Measurements from ENCODE around the gene CCR6.
"Not testable (repeated sequence)": the region's sequence is repeated elsewhere in the genome, so short reads cannot be mapped to it uniquely, and the experiment has no call there.

The CCR6 gene

GRCh38 chr6:167146977-167147376 lies 24.1 kb downstream of the CCR6 start:
- DNase-seq: no peak

GRCh38 chr6:167148021-167148420 lies 25.1 kb downstream of the CCR6 start:
- DNase-seq: no peak

- DNase-seq: no peak
These were observed 26.1 kb downstream of the CCR6 start for GRCh38 chr6:167148997-167149396.

- no peak for DNase-seq
These were observed 28.1 kb downstream of the CCR6 start for GRCh38 chr6:167150941-167151549.

GRCh38 chr6:167151648-167152047 lies 28.8 kb downstream of the CCR6 start:
- no peak for DNase-seq

- DNase-seq: no peak
These were observed 30.0 kb downstream of the CCR6 start for GRCh38 chr6:167152862-167153261.

- peak; percentile 46 for DNase-seq
These were observed 30.6 kb downstream of the CCR6 start for GRCh38 chr6:167153521-167153959.

- no peak for DNase-seq
These were observed 31.4 kb downstream of the CCR6 start for GRCh38 chr6:167154291-167154690.

GRCh38 chr6:167154895-167155294 lies 32.0 kb downstream of the CCR6 start:
- no peak for DNase-seq

GRCh38 chr6:167157414-167157813 lies 34.5 kb downstream of the CCR6 start:
- no peak for DNase-seq

GRCh38 chr6:167157863-167158262 lies 35.0 kb downstream of the CCR6 start, which contains the start of gene GPR31:
Gene GPR31, minus strand, starts transcription at chr6:167157980. Its CDS starts 149 bp downstream, at chr6:167157831.
- no peak for DNase-seq

- DNase-seq: no peak
These were observed 39.1 kb downstream of the CCR6 start for GRCh38 chr6:167161851-167162467.

- DNase-seq: no peak
These were observed 39.7 kb downstream of the CCR6 start for GRCh38 chr6:167162591-167162990.

- DNase-seq: no peak
These were observed 40.6 kb downstream of the CCR6 start for GRCh38 chr6:167163476-167164011.

GRCh38 chr6:167164261-167164660 lies 41.4 kb downstream of the CCR6 start:
- no peak for DNase-seq

- DNase-seq: no peak
These were observed 43.1 kb downstream of the CCR6 start for GRCh38 chr6:167165858-167166471.

GRCh38 chr6:167167699-167168098 lies 44.8 kb downstream of the CCR6 start:
- DNase-seq: not testable (repeated sequence)

GRCh38 chr6:167168296-167168695 lies 45.4 kb downstream of the CCR6 start:
- not testable (repeated sequence) for DNase-seq

- not testable (repeated sequence) for DNase-seq
These were observed 47.0 kb downstream of the CCR6 start for GRCh38 chr6:167169867-167170266.

- not testable (repeated sequence) for DNase-seq
These were observed 48.4 kb downstream of the CCR6 start for GRCh38 chr6:167171300-167171699.

GRCh38 chr6:167172011-167172410 lies 49.1 kb downstream of the CCR6 start:
- DNase-seq: not testable (repeated sequence)

- DNase-seq: not testable (repeated sequence)
These were observed 54.4 kb downstream of the CCR6 start for GRCh38 chr6:167177271-167177670.

- DNase-seq: not testable (repeated sequence)
These were observed 56.2 kb downstream of the CCR6 start for GRCh38 chr6:167178896-167179655.
